ENCODE data around the gene CFAP46. TPM values are rescaled to one million over a fixed set of nuclear protein-coding genes. Genes with fewer than 3 reads are reported as not detected.
"Not testable (repeated sequence)": the region's sequence is repeated elsewhere in the genome, so short reads cannot be mapped to it uniquely, and the experiment has no call there.

The CFAP46 gene
- total and polyA plus RNA-seq, 10 donors: 0.03 to 1.1 (median 0.12) TPM; not detected in 2

- TF ChIP-seq, protein P1, sequence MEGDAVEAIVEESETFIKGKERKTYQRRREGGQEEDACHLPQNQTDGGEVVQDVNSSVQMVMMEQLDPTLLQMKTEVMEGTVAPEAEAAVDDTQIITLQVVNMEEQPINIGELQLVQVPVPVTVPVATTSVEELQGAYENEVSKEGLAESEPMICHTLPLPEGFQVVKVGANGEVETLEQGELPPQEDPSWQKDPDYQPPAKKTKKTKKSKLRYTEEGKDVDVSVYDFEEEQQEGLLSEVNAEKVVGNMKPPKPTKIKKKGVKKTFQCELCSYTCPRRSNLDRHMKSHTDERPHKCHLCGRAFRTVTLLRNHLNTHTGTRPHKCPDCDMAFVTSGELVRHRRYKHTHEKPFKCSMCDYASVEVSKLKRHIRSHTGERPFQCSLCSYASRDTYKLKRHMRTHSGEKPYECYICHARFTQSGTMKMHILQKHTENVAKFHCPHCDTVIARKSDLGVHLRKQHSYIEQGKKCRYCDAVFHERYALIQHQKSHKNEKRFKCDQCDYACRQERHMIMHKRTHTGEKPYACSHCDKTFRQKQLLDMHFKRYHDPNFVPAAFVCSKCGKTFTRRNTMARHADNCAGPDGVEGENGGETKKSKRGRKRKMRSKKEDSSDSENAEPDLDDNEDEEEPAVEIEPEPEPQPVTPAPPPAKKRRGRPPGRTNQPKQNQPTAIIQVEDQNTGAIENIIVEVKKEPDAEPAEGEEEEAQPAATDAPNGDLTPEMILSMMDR (IDR thresholded peaks at IDR 0.05 in 8 of 11, conservative IDR thresholded peaks at IDR 0.05 in 3 of 11): no peak
- TF ChIP-seq POLR2A (IDR thresholded peaks at IDR 0.05) (no peak), POLR2AphosphoS5 (IDR thresholded peaks at IDR 0.05) (no peak)
- WGBS, 5 donors: 76 to 83% (median 79%) methylated on average over 13 of the region's 13 CpGs
Observed at GRCh38 chr10:132827423-132827789, 115.0 kb downstream of the CFAP46 start.

DNA sequence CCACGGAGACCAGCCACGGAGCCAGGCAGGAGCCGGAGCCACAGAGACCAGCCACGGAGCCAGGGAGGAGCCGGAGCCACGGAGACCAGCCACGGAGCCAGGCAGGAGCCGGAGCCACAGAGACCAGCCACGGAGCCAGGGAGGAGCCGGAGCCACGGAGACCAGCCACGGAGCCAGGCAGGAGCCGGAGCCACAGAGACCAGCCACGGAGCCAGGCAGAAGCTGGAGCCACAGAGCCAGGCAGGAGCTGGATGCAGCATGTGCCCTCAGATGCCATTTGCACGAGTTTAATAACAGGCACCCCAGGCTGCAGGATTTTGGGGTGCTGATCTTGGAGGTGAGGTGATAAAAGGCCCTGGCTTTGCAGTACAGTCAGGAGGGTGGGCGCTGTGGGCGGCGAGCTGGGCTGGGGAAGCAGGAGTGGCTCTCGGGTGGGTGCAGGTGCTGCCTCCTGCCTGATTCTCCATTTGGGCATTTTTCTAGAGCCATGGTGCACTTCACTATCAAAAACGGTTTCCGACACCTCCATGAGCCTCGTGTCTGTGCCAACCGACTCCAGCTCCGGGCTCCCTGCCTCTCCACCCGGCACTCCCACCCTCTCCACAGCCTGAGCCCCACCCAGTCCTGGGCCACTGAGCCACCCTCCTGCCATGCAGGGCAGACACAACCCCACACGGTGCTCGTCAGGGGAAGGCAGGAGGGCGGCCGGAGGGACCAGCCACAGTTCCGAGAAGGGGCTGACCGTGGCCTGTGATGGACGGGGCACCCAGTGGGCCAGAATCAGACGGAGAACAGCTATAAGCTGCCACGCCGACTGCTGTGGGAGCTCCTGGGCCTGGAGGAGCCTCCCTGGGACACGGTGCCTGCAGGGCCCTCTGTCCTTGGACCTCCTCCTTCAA, 115.6 kb downstream of the CFAP46 start:
- H3K36me3 ChIP-seq: no peaks in the 10 kb centered on the region
- peak; percentile 47 for DNase-seq
- H3K27me3 ChIP-seq (replicated peaks in 1 of 7): peaks cover 0 to 2% (median 0%) of the 10 kb centered on the region in 7 donors
- no peak overlapping the region for H3K27ac ChIP-seq
- TF ChIP-seq POLR2A (IDR thresholded peaks at IDR 0.05) (no peak), POLR2AphosphoS5 (IDR thresholded peaks at IDR 0.05) (no peak)
- TF ChIP-seq, protein P1 (IDR thresholded peaks at IDR 0.05 in 8 of 11, conservative IDR thresholded peaks at IDR 0.05 in 3 of 11): no peak
- peaks cover 0 to 10% (median 0%) of the 10 kb centered on the region in 8 donors for H3K9me3 ChIP-seq
- WGBS, 5 donors: 92 to 97% (median 95%) methylated on average over 28 to 36 of the region's 36 CpGs
- H3K4me1 ChIP-seq: no peaks in the 10 kb centered on the region
- no peak overlapping the region for H3K4me3 ChIP-seq
- intact Hi-C loops (cut with DNase I; ENCODE audit: low total_unique reads): no loop called here

More at GRCh38 chr10:132827423-132827789, 115.0 kb downstream of the CFAP46 start:
- Histone ChIP-seq H3K9me3 (peaks cover 0 to 10% (median 0%) of the 10 kb centered on the region in 8 donors), H3K27ac (no peak overlapping the region), H3K4me1 (no peaks in the 10 kb centered on the region), H3K27me3 (replicated peaks in 1 of 7) (peaks cover 0 to 8% (median under 1%) of the 10 kb centered on the region in 7 donors), H3K4me3 (no peak overlapping the region), H3K36me3 (no peaks in the 10 kb centered on the region)
- peak; percentile 44 for DNase-seq
- intact Hi-C loops (cut with DNase I; ENCODE audit: low total_unique reads): no loop called here

DNA sequence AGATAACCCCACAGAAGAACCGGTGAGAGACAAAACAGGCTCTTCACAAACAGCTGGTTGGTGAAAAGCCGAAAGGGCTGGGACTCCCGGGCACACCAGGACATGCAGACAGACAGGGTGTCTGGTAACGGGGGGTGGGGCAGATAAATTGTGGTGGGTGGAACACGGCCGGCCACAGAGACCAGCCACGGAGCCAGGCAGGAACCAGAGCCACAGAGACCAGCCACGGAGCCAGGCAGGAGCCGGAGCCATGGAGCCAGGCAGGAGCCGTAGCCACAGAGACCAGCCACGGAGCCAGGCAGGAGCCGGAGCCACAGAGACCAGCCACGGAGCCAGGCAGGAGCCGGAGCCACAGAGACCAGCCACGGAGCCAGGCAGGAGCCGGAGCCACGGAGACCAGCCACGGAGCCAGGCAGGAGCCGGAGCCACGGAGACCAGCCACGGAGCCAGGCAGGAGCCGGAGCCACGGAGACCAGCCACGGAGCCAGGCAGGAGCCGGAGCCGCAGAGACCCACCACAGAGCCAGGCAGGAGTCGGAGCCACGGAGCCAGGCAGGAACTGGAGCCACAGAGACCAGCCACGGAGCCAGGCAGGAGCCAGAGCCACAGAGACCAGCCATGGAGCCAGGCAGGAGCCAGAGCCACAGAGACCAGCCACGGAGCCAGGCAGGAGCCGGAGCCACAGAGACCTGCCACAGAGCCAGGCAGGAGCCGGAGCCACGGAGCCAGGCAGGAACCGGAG, 116.4 kb downstream of the CFAP46 start:
- H3K27me3 ChIP-seq (replicated peaks in 1 of 7); H3K27ac ChIP-seq; H3K36me3 ChIP-seq; H3K4me3 ChIP-seq; H3K9me3 ChIP-seq; intact Hi-C loops (cut with DNase I; ENCODE audit: low total_unique reads); H3K4me1 ChIP-seq: not testable (repeated sequence)
- peak; percentile 17 for DNase-seq
- 86 to 96% (median 90%) methylated on average over 25 to 34 of the region's 34 CpGs for WGBS, 5 donors

DNA sequence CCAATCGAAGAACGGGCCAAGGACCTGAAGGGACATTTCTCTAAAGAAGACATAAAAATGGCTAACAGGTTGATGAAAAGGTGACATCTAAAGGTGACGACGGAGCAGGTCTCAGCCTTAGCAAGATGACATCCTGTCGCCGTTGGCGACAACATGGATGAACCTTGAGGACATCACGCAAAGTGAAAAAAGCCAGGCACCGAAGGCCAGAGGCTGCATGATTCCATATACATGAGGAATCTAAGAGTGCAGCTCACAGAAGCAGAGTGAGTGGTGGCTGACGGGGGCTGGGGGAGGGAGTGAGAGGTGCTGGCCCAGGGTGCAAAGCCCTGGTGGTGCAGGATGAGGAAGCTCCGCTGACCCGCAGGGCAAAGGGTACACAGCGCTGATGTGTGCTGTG, 122.3 kb downstream of the CFAP46 start:
- no peak overlapping the region for H3K4me3 ChIP-seq
- H3K27ac ChIP-seq: no peak overlapping the region
- H3K9me3 ChIP-seq: peaks cover 0 to 4% (median 0%) of the 10 kb centered on the region in 8 donors
- DNase-seq: peak; percentile 41
- H3K4me1 ChIP-seq: no peaks in the 10 kb centered on the region
- WGBS, 5 donors: 89 to 96% (median 92%) methylated on average over 13 of the region's 13 CpGs
- H3K27me3 ChIP-seq (replicated peaks in 1 of 7): peaks cover 0 to 31% (median 0%) of the 10 kb centered on the region in 7 donors
- no peaks in the 10 kb centered on the region for H3K36me3 ChIP-seq
- TF ChIP-seq POLR2A (IDR thresholded peaks at IDR 0.05): no peak
- TF ChIP-seq, protein P1 (IDR thresholded peaks at IDR 0.05 in 8 of 11, conservative IDR thresholded peaks at IDR 0.05 in 3 of 11): no peak
- no peak for TF ChIP-seq POLR2AphosphoS5 (IDR thresholded peaks at IDR 0.05)
- intact Hi-C loops (cut with DNase I; ENCODE audit: low total_unique reads): no loop called here

Data from spleen (tissue), 11 donors.